HG03565 (cell line): ENCODE measurements around the gene MIGA2.

Source experiments
- ATAC-seq: cut with Tn5 transposase; IDR thresholded peaks from one replicate; pipeline ENCODE4 v1.9.1; 2021; ENCODE audit warnings: mild to moderate bottlenecking, moderate library complexity; ENCODE audit not compliant: unreplicated experiment

The MIGA2 gene

GRCh38 chr9:129071526-129072126 is 35.2 kb downstream of the MIGA2 start:
- ATAC-seq: no peak

GRCh38 chr9:129072171-129072570 is 35.7 kb downstream of the MIGA2 start:
- no peak for ATAC-seq

DNA sequence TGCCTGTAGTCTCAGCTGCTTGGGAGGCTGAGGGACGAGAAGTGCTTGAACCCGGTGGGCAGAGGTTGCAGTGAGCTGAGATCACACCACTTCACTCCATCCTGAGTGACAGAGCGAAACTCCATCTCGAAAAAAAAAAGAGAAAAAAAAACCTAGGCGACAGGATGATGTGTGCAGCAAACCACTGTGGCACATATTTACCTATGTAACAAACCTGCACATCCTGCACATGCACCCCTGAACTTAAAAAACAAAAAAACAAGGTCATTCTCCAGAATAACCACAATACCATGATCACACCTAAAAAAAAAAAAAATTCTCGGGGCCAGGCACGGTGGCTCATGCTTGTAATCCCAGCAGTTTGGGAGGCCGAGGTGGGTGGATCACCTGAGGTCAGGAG is 37.0 kb downstream of the MIGA2 start:
- ATAC-seq: no peak

- ATAC-seq: no peak
Observed at GRCh38 chr9:129074106-129074505, 37.7 kb downstream of the MIGA2 start.

DNA sequence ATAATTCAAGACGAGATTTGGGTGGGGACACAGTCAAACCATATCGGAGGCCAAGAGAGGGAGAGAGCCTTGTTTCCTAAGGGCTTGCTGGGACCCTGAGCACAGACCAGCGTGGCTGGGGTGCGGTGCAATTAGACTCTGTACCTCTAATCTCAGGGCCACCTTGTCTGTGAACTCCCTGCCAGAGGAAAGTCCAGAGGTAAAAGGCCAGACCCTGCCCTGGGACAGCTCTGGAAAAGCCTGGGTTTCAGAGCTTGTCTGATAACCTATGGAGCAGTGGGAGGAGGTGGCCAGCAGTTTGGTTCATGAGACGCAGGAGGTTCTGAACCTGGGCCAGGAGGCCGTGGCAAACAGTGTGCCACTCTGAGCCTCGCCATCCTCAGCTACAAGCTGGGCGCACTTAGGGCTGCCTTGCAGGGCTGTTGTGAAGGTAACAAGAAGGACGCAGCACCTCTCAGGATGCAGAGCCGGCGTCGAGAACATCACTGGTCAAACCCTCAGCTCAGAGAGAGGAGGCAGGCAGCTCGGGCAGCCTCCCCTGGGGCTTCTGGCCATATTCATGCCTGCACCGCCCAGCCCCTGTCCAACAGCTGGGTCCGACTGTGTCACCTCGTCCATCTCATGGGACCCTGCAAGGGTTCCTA is 39.7 kb downstream of the MIGA2 start:
- no peak for ATAC-seq

DNA sequence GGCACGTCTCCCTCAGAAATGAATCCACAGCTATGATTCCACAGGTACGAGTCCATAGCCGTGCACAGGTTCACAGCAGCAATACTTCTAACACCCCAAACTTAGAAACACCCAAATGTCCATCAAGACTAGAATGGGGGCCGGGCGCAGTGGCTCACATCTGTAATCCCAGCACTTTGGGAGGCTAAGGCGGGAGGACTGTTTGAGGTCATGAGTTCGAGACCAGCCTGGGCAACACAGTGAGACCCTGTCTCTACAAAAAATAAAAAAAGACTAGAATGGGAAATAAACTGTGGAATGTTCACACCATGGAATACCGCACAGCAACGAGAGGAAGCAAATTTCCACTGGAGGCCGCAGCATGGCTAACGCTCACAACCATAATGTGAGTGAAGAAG is 40.2 kb downstream of the MIGA2 start:
- ATAC-seq: no peak

DNA sequence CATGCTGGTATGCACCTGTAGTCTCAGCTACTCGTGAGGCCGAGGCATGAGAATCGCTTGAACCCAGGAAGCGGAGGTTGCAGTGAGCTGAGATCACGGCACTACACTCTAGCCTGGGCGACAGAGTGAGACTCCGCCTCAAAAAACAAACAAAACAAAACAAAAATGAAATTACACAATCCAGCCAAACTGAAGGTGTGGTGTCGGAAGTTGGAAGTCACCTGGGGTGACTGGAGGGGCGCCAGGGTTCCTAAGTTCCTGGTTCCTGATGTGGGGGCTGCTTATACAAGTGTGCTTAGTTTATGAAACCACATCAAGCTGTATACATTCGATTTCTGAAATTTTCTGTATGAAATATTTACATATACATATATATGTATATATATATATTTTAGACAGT is 40.8 kb downstream of the MIGA2 start:
- ATAC-seq: no peak

GRCh38 chr9:129078691-129079503 is 42.5 kb downstream of the MIGA2 start:
- no peak for ATAC-seq

DNA sequence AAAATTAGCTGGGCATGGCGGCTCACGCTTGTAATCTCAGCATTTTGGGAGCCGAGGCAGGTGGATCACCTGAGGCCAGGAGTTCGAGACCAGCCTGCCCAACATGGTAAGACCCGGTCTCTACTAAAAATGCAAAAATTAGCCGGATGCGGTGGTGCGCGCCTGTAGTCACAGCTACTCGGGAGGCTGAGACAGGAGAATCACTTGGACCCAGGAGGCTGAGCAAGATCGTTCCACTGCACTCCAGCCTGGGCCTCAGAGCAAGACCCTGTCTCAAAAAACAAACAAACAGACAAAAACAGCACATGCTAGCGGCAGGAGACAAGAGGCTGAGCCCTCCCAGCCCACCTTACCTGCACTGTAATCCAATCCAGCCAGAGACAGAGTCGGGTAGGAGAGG is 43.4 kb downstream of the MIGA2 start:
- ATAC-seq: no peak

- no peak for ATAC-seq
Observed at GRCh38 chr9:129080298-129080600, 43.8 kb downstream of the MIGA2 start.

- ATAC-seq: peak; percentile 87
Observed at GRCh38 chr9:129080601-129081387, 44.4 kb downstream of the MIGA2 start, which contains the start of gene DOLPP1. Gene DOLPP1, plus strand, starts transcription at chr9:129081111. Its CDS starts 21 bp downstream, at chr9:129081132.

DNA sequence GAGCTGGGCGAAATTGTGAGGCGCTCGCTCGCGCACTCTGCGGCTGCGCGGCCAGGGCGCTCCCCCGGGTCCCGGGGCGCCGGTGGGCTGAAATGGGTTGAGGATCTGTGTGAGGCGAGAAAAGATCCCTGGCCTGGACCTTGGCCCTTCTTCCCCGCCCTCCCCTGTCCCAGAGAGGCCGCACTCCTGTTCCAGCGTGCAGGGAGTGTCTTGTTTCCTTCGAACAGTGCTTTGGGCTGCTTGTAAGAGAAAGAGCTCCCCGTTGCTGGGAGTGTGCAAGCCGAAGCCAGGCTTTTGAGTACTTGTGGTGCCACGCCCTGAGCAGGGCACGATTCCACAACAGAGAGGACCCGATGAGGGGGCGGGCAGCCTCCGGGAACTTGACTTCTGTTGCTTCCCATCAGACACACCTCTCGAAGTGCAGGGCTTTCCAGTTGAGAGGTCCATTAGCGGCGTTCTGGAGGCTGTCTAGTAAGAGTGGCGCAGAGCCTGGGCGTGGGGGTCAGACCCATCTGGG is 45.0 kb downstream of the MIGA2 start:
- no peak for ATAC-seq

DNA sequence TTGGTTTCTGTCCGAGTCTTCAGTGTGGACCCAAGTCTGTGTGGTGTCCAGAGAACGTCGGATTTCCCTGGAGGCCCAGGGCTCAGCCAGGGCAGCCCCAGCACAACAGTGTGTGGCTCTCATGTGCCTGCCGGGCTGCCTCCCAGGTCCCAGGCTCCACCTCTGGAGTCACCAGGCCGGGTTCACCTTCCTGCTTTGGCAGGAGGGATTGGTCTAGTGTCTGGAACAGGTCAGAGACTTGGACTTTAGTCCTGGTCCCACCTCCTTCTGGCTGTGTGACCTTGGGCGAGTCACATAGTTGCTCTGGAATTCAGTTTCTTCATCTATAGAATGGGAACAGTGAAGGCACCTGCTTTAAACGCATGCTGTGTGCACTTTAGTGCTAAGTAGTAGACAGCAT is 47.7 kb downstream of the MIGA2 start:
- no peak for ATAC-seq

- no peak for ATAC-seq
Observed at GRCh38 chr9:129089246-129089645, 52.8 kb downstream of the MIGA2 start.

DNA sequence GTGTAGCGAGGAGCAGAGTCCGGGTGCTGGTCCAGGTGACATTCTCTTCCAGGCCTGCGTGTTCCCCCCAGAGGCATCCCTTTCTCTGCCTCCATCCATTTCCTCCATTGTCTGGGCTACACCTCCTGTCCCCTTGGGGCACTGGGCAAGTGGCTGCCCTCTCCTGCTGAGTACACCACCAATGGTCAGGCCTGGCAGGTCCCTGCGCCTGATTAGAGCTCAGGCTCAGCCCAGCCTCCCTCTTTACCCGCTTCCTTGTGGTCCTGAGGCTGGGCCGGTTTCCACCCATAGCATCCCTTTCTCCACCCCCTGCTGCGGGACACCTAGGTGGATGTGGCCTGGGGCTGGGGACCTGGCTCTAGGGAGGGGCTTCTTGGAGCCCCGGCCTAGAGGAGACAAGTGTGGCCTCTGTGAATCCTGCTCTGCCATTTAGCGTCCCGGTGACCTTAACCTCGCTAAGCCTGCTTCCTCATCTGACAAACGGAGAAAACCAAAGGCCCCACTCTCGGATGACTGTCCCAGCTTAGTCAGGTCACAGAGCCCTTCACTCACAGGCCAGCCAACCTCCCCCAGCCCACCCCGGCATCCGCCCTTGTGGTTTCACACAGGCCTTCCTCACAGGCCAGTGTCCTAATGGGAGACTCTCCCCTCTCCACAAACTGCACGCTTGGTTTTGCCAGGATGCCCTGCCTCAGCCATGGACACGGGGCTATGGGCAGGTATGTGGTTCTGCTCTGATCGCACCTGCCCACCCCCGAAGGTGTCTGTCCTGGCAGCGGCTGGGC is 57.4 kb downstream of the MIGA2 start:
- no peak for ATAC-seq

DNA sequence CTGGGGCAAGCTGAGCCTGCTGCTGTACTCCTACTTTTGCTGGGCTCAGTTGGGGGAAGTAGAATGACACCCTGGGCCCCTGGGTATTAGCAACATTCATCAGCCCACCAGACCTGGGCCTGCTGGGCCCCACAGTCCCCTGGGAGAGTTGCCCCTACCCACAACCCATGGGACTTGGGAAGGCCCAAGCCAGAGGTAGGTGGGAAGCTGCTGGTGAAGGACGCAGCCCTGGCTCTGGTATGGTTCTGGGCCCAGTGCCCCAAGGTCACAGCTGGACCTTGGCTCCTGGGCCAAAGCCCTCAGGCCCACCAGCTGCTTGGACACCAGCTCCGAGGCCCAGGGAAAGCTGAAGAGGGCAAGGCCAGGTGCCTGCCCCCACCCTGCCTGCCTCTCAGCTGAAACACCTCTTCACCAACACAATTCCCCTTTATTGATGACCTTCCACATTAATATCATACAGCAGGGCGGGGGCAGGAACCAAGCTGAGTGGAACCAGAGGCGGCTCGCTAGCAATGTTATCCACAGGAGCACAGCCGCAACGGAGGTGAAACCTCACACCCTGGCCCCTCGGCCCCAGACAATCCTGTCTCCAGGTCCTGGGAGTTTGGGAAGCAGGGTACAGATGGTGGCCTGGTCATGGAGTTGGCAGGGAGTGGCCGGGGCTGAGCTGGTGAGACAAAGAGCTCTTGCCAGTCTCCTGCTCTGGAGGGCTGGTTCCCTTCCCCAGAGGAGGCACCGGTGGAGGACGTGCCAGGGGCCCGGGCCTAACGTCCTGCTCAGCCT is 58.2 kb downstream of the MIGA2 start:
- no peak for ATAC-seq

GRCh38 chr9:129095170-129095667 is 58.8 kb downstream of the MIGA2 start:
- no peak for ATAC-seq

- no peak for ATAC-seq
Observed at GRCh38 chr9:129095908-129096307, 59.5 kb downstream of the MIGA2 start.

- ATAC-seq: no peak
Observed at GRCh38 chr9:129097671-129098306, 61.4 kb downstream of the MIGA2 start.
